GM21390 (cell line): ENCODE measurements around the gene TMEM88.
A peak's percentile ranks its signal among the peaks of the same experiment; 100 is the strongest.

Experiments
- ATAC-seq: cut with Tn5 transposase; IDR thresholded peaks from one replicate; pipeline ENCODE4 v1.9.1; 2021; ENCODE audit not compliant: unreplicated experiment

The TMEM88 gene

GRCh38 chr17:7833011-7833794 is 21.7 kb upstream of the TMEM88 start:
- ATAC-seq, result no peak

GRCh38 chr17:7833795-7834541 is 20.9 kb upstream of the TMEM88 start, which contains the start of gene KDM6B:
Gene KDM6B (plus strand): TSS chr17:7834217. CDS start chr17:7845555, 11,338 bp downstream.
- peak; percentile 46 for ATAC-seq

- no peak for ATAC-seq
These were observed 20.3 kb upstream of the TMEM88 start for GRCh38 chr17:7834542-7834956.

- peak; percentile 48 for ATAC-seq
These were observed 19.7 kb upstream of the TMEM88 start for GRCh38 chr17:7834957-7835813.

- ATAC-seq, result peak; percentile 31
These were observed 18.9 kb upstream of the TMEM88 start for GRCh38 chr17:7835814-7836595.

GRCh38 chr17:7836596-7837407 is 18.1 kb upstream of the TMEM88 start:
- no peak for ATAC-seq

- no peak for ATAC-seq
These were observed 17.3 kb upstream of the TMEM88 start for GRCh38 chr17:7837408-7838088.

GRCh38 chr17:7838090-7839075 is 16.5 kb upstream of the TMEM88 start:
- ATAC-seq, result no peak

- ATAC-seq, result no peak
These were observed 15.5 kb upstream of the TMEM88 start for GRCh38 chr17:7839190-7839875.

GRCh38 chr17:7839876-7840261 is 15.0 kb upstream of the TMEM88 start:
- ATAC-seq, result no peak

GRCh38 chr17:7840441-7840840 is 14.4 kb upstream of the TMEM88 start:
- no peak for ATAC-seq

- no peak for ATAC-seq
These were observed 14.0 kb upstream of the TMEM88 start for GRCh38 chr17:7840875-7841274.

- no peak for ATAC-seq
These were observed 13.4 kb upstream of the TMEM88 start for GRCh38 chr17:7841396-7841914.

- no peak for ATAC-seq
These were observed 12.9 kb upstream of the TMEM88 start for GRCh38 chr17:7841915-7842379.

GRCh38 chr17:7842380-7843256 is 12.2 kb upstream of the TMEM88 start:
- ATAC-seq, result no peak

GRCh38 chr17:7843257-7843535 is 11.7 kb upstream of the TMEM88 start:
- ATAC-seq, result no peak
